ENCODE results near the gene TIMP4. TPM values are rescaled to one million over a fixed set of nuclear protein-coding genes. Genes with fewer than 3 reads are reported as not detected.

Gene TIMP4
- total RNA-seq, 1 donor from 2014 or later = not detected

DNA sequence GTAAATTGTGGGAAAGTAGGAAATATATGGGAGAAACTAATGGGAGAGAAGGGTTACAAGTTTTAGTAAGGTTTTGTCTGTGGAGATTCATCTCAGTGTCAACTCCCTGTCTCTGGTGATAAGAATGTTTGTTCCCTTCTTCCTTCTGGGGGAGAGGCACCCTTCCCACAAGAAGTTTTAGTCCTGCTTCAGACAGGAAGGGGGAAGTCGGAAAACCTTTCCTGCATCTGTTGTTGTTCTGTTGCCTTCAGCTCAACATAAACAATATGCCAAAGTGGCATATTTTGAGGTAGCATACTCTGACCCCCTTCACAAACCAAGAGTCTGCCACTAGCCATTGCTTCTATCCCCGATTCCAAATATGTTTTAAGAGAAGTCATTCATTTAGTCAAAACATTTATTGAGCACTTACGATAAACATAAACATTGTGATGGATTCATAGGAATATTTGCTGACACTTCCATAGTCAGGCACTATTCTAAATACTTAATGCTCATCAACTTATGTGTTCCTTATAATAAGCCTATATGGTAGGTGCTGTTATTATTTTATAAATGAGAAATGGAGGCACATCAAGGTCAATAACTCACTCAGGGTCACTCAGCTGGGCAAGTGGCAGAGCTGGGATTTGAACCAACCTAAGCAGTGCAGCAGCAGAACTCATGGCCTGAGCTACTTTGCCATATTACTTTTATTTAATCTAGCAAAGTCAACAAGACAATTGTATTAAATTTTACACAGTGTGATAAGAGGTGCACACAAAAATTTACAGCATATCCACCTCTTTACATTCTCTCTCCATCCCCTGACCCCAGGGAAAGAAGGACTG is 34.2 kb upstream of the TIMP4 start:
- Mint-ChIP-seq H3K27me3 (no peaks in the 10 kb centered on the region), H3K4me3 (ENCODE audit: low read depth) (no peak overlapping the region), H3K9me3 (ENCODE audit: low read depth) (no peaks in the 10 kb centered on the region), H3K4me1 (ENCODE audit: low read depth) (no peaks in the 10 kb centered on the region), H3K36me3 (ENCODE audit: insufficient read depth) (no peaks in the 10 kb centered on the region), H3K27ac (no peak overlapping the region)
- no peak for TF ChIP-seq CTCF (IDR thresholded peaks at IDR 0.05; ENCODE audit: unreplicated experiment)
- no peak for DNase-seq (ENCODE audit: low spot score, unreplicated experiment)

DNA sequence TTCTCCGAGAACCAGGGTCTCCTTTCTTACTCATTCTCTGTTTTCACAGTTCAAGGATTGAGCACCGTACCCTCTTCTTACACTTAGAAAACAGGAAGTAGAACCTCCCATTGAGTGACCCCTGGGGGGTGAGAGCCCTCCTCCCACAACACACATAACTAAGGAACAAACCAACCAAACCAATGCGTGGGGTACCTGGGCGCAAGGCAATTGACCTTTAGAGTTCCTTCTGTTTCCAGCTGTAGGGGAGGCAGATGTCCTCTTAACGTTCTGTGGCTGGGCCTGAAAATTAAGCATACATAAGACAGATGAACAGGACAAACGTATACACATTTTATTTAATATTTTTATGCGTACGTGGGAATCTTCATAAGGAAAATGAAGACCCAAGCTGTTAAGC is 33.5 kb upstream of the TIMP4 start:
- H3K4me3 Mint-ChIP-seq (ENCODE audit: low read depth) = no peak overlapping the region
- H3K36me3 Mint-ChIP-seq (ENCODE audit: insufficient read depth) = no peaks in the 10 kb centered on the region
- DNase-seq (ENCODE audit: low spot score, unreplicated experiment) = no peak
- H3K27me3 Mint-ChIP-seq = no peaks in the 10 kb centered on the region
- no peaks in the 10 kb centered on the region for H3K9me3 Mint-ChIP-seq (ENCODE audit: low read depth)
- H3K27ac Mint-ChIP-seq = no peak overlapping the region
- no peak for TF ChIP-seq CTCF (IDR thresholded peaks at IDR 0.05; ENCODE audit: unreplicated experiment)
- peaks cover 2% of the 10 kb centered on the region for H3K4me1 Mint-ChIP-seq (ENCODE audit: low read depth)

- H3K36me3 Mint-ChIP-seq (ENCODE audit: insufficient read depth) = no peaks in the 10 kb centered on the region
- H3K4me3 Mint-ChIP-seq (ENCODE audit: low read depth) = no peak overlapping the region
- no peak for DNase-seq (ENCODE audit: low spot score, unreplicated experiment)
- no peak overlapping the region for H3K27ac Mint-ChIP-seq
- H3K27me3 Mint-ChIP-seq = no peaks in the 10 kb centered on the region
- peaks cover 2% of the 10 kb centered on the region for H3K4me1 Mint-ChIP-seq (ENCODE audit: low read depth)
- H3K9me3 Mint-ChIP-seq (ENCODE audit: low read depth) = no peaks in the 10 kb centered on the region
- TF ChIP-seq CTCF (IDR thresholded peaks at IDR 0.05; ENCODE audit: unreplicated experiment) = no peak
These were observed 32.8 kb upstream of the TIMP4 start for GRCh38 chr3:12191559-12191958.

GRCh38 chr3:12190832-12191231 is 32.1 kb upstream of the TIMP4 start:
- Mint-ChIP-seq H3K36me3 (ENCODE audit: insufficient read depth) (no peaks in the 10 kb centered on the region), H3K4me1 (ENCODE audit: low read depth) (peaks cover 2% of the 10 kb centered on the region), H3K27ac (no peak overlapping the region), H3K27me3 (no peaks in the 10 kb centered on the region), H3K9me3 (ENCODE audit: low read depth) (no peaks in the 10 kb centered on the region), H3K4me3 (ENCODE audit: low read depth) (no peak overlapping the region)
- DNase-seq (ENCODE audit: low spot score, unreplicated experiment) = no peak
- no peak for TF ChIP-seq CTCF (IDR thresholded peaks at IDR 0.05; ENCODE audit: unreplicated experiment)

DNA sequence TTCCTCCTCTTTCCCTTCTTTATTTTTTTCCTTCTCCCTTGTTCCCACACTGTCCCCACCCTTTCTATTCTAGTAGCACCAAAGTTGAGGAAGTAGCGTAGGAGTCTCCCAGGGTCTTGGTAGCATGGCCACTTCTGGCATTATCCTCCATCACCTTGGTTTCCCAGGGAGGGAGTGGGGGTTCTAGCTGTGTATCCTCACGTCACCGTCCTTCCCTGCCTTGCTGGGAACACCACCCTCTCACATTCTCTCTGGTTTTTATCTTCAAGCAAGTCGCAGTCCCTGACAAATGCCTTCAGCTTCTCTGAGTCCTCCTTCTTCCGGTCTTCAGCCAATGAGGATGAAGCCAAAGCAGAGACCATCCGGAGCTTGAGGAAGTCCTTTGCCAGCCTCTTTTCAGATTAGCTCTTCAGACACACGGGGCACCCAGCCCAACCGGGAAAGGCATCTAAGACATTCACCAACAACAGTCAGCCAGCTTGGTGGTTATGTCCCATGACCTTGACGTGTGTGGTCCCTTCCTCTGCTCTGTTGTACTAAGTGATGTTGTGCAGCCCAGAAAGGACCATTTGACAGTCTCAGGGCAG is 31.6 kb upstream of the TIMP4 start:
- no peaks in the 10 kb centered on the region for H3K36me3 Mint-ChIP-seq (ENCODE audit: insufficient read depth)
- H3K27ac Mint-ChIP-seq = no peak overlapping the region
- no peak for DNase-seq (ENCODE audit: low spot score, unreplicated experiment)
- no peaks in the 10 kb centered on the region for H3K27me3 Mint-ChIP-seq
- no peaks in the 10 kb centered on the region for H3K9me3 Mint-ChIP-seq (ENCODE audit: low read depth)
- TF ChIP-seq CTCF (IDR thresholded peaks at IDR 0.05; ENCODE audit: unreplicated experiment) = no peak
- peaks cover 2% of the 10 kb centered on the region for H3K4me1 Mint-ChIP-seq (ENCODE audit: low read depth)
- no peak overlapping the region for H3K4me3 Mint-ChIP-seq (ENCODE audit: low read depth)

All from progenitor cell of endocrine pancreas (in vitro differentiated cells).